Activated B cell treated with CpG ODN at 0.5 μM for 24 hours (primary cell): ENCODE data around the gene CHD5. TPM values are rescaled to one million over a fixed set of nuclear protein-coding genes. Genes with fewer than 3 reads are reported as not detected.

Source experiments
- ATAC-seq: fragments of 200-7000 bp; cut with Tn5 transposase; one replicate; pipeline ENCODE4 v1.10.0; 2021; ENCODE audit warnings: low read depth, mild to moderate bottlenecking, moderate library complexity
- CTCF ChIA-PET: fragments of 350-600 bp; sonication (Branson Sonifier 250); formaldehyde crosslinking; loops from one replicate; lab custom pipeline; 2021; ENCODE audit warnings: antibody characterized with exemption; lab: Charles Lee
- POLR2A ChIA-PET: fragments of 350-600 bp; sonication (Branson Sonifier 250); formaldehyde crosslinking; loops from one replicate; lab custom pipeline; 2021; ENCODE audit warnings: antibody characterized with exemption; lab: Charles Lee
- DNase-seq: peaks from one replicate; pipeline ENCODE4 v3.0.0; 2022
- H3K27ac Mint-ChIP-seq: one replicate; pipeline ENCODE4 v1.8.0; 2020; ENCODE audit warnings: mixed read lengths
- H3K27me3 Mint-ChIP-seq: one replicate; pipeline ENCODE4 v1.8.0; 2021; ENCODE audit warnings: mixed read lengths
- H3K36me3 Mint-ChIP-seq: one replicate; pipeline ENCODE4 v1.8.0; 2021; ENCODE audit warnings: low read depth, mixed read lengths
- H3K4me1 Mint-ChIP-seq: one replicate; pipeline ENCODE4 v1.8.0; 2021; ENCODE audit warnings: mixed read lengths
- H3K4me3 Mint-ChIP-seq: one replicate; pipeline ENCODE4 v1.8.0; 2020; ENCODE audit warnings: mild to moderate bottlenecking, mixed read lengths
- H3K9me3 Mint-ChIP-seq: one replicate; pipeline ENCODE4 v1.8.0; 2020; ENCODE audit warnings: mixed read lengths
- CTCF ChIP-seq: fragments of 200-600 bp; IDR thresholded peaks from one replicate; pipeline ENCODE4 v1.8.0; 2022; ENCODE audit warnings: antibody characterized with exemption, mild to moderate bottlenecking
- intact Hi-C: fragments of 100-400 bp; cut with micrococcal nuclease; formaldehyde crosslinking; loops from one replicate; pipeline ENCODE4 v1.15.1; 2024
- total RNA-seq: library from RNA; stranded (reverse); gene quantifications from 2 replicates; pipeline ENCODE4 v1.2.3, GENCODE V29; 2022

CHD5 gene
- total RNA-seq, 1 donor from 2014 or later: 0.31 TPM

GRCh38 chr1:6109688-6110087, 70.4 kb downstream of the CHD5 start:
- ChIA-PET POLR2A (no interaction called here), CTCF (no interaction called here)
- H3K27ac Mint-ChIP-seq: no peak overlapping the region
- peaks cover 5% of the 10 kb centered on the region for H3K27me3 Mint-ChIP-seq
- DNase-seq (no peak), ATAC-seq (no peak)
- no peak for TF ChIP-seq CTCF
- H3K36me3 Mint-ChIP-seq: no peaks in the 10 kb centered on the region
- no peaks in the 10 kb centered on the region for H3K4me1 Mint-ChIP-seq
- H3K4me3 Mint-ChIP-seq: no peak overlapping the region
- H3K9me3 Mint-ChIP-seq: no peaks in the 10 kb centered on the region
- intact Hi-C loops: loop anchor here (2.0 kb wide), 1 partner anchor 135 kb away; the partner anchor contains the start of gene HES3

DNA sequence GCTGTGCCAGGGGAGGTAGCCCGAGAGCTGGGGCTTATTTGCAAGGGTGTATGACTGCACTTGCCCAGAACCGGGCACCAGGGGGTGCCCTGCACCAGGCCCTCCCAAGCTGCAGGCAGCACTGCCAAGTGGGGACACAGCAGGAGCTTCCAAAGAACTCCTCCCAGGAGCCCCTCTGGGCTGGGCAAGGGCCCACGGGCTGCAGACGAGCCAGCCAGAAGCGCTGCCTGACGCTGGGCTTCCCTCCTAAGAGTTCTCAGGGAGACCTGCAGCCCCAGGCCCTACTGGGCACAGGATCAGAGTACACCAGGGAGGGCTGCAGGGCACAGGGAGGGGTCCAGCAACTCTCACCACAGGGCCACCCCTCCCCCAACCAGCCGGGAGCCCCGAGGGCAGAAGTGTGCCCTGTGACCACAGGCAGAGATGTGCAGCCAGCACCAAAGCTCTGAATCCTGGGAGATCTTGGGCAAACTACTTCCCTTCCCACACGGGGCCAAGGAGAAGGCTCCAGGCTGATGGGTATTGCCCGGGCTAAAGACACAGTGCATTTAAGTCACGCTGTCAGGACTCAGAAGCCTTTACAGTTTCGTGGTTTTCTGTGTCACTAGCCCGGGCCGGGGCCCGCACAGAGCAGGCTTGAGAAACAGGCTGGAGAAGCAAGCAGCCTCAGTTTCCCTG, 71.0 kb downstream of the CHD5 start:
- intact Hi-C loops: loop anchor here (2.0 kb wide), 1 partner anchor 136 kb away; the partner anchor contains the start of gene HES3
- Mint-ChIP-seq H3K27ac (no peak overlapping the region), H3K4me3 (no peak overlapping the region), H3K27me3 (peaks cover 5% of the 10 kb centered on the region), H3K36me3 (no peaks in the 10 kb centered on the region), H3K4me1 (no peaks in the 10 kb centered on the region), H3K9me3 (no peaks in the 10 kb centered on the region)
- DNase-seq (no peak), ATAC-seq (peak; percentile 49)
- POLR2A ChIA-PET: no interaction called here
- CTCF ChIA-PET: interaction anchor here (1.1 kb wide), 1 partner anchor 136 kb away, joined by 6 read pairs; no protein-coding TSS in a partner anchor
- TF ChIP-seq CTCF: no peak

DNA sequence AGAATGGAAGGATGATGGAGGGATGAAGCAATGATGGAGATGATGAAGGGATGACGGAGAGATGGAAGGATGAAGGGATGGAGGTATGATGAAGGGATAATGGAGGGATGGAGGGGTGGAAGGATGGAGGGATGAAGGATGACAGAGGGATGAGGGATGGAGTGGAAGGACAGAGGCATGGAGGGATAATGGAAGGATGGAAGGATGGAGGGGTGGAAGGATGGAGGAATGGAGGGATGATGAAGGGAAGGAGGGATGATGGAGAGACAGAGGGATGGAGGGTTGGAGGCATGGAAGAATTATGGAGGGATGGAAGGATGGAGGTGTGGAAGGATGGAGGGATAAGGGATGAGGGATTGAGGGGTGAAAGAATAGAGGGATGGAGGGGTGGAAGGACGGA, 71.6 kb downstream of the CHD5 start:
- Mint-ChIP-seq H3K27ac (no peak overlapping the region), H3K4me1 (no peaks in the 10 kb centered on the region), H3K9me3 (no peaks in the 10 kb centered on the region), H3K27me3 (peaks cover 5% of the 10 kb centered on the region), H3K4me3 (no peak overlapping the region), H3K36me3 (no peaks in the 10 kb centered on the region)
- CTCF ChIA-PET: interaction anchor here (1.1 kb wide), 1 partner anchor 137 kb away, joined by 6 read pairs; no protein-coding TSS in a partner anchor
- DNase-seq (no peak), ATAC-seq (no peak)
- no peak for TF ChIP-seq CTCF
- intact Hi-C loops: loop anchor here (2.0 kb wide), 1 partner anchor 136 kb away; the partner anchor contains the start of gene HES3
- POLR2A ChIA-PET: no interaction called here

GRCh38 chr1:6107409-6108356, 72.4 kb downstream of the CHD5 start:
- no peaks in the 10 kb centered on the region for H3K4me1 Mint-ChIP-seq
- H3K27ac Mint-ChIP-seq: no peak overlapping the region
- no peak for ATAC-seq
- intact Hi-C loops: loop anchor here (2.0 kb wide), 1 partner anchor 137 kb away; the partner anchor contains the start of gene HES3
- CTCF ChIA-PET: no interaction called here
- no peak for TF ChIP-seq CTCF
- peaks cover 7% of the 10 kb centered on the region for H3K27me3 Mint-ChIP-seq
- H3K9me3 Mint-ChIP-seq: no peaks in the 10 kb centered on the region
- H3K36me3 Mint-ChIP-seq: no peaks in the 10 kb centered on the region
- no peak for DNase-seq
- H3K4me3 Mint-ChIP-seq: no peak overlapping the region
- POLR2A ChIA-PET: no interaction called here

DNA sequence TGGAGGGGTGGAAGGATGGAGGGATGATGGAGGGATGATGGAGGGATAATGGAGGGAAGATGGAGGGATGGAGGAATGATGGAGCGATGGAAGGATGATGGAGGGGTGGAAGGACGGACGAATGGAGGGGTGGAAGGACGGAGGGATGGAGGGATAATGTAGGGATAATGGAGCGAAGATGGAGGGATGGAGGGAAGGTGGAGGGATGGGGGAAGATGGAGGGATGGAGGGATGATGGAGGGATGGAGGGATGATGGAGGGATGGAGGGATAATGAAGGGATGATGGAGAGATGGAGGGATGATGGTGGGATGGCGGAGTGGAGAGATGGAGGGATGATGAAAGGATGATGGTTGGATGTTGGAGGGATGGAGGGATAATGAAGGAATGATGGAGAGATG, 73.1 kb downstream of the CHD5 start:
- TF ChIP-seq CTCF: no peak

More for the DNA sequence above, 73.1 kb downstream of the CHD5 start:
- CTCF ChIA-PET: no interaction called here
- DNase-seq (no peak), ATAC-seq (no peak)
- no peaks in the 10 kb centered on the region for H3K36me3 Mint-ChIP-seq
- H3K9me3 Mint-ChIP-seq: no peaks in the 10 kb centered on the region
- POLR2A ChIA-PET: no interaction called here
- H3K27me3 Mint-ChIP-seq: peaks cover 5% of the 10 kb centered on the region
- no peaks in the 10 kb centered on the region for H3K4me1 Mint-ChIP-seq
- no peak overlapping the region for H3K4me3 Mint-ChIP-seq
- H3K27ac Mint-ChIP-seq: no peak overlapping the region
- intact Hi-C loops: no loop called here
